ENCODE data around the gene PRR4. TPM values are rescaled to one million over a fixed set of nuclear protein-coding genes. Genes with fewer than 3 reads are reported as not detected.
A peak's percentile ranks its signal among the peaks of the same experiment; 100 is the strongest.

PRR4 gene, protein sequence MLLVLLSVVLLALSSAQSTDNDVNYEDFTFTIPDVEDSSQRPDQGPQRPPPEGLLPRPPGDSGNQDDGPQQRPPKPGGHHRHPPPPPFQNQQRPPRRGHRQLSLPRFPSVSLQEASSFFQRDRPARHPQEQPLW
- 10.7 TPM for polyA plus RNA-seq (ENCODE audit: insufficient read length)
- long read RNA-seq, donor 1, result 0 reads
- long read RNA-seq, donor 2, result 0 reads
- long read RNA-seq, donor 3, result 0 reads
- long read RNA-seq, donor 4, result 0 reads
- long read RNA-seq, donor 5, result 0 reads
- long read RNA-seq, donor 6, result 0 reads
- long read RNA-seq, donor 7, result 0 reads
- long read RNA-seq, donor 8, partial matches to known transcripts, result 0 of 1 reads
- long read RNA-seq, donor 8, other reads (novel, unspliced or antisense), result 0 of 1 reads

DNA sequence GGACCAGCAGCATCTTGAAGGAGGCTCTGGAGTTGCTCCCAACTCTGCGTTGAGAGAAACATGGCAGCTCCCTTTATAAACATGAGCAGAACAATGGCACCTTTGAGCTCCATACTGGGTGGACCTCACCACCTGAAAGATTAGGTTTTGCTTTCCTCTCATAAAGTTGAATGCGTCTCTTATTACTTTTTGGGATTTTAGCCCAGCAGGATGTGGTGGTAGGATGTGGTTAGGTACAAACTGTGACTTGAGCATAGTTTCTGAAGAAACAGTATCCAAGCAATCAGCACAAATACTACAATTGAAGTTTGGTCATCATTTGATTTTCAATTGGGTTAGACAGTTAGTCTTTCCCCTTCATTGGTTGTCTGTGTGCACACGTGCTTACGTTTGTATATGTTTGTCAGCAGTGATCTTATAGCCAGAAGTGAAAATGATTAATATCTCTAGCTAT, at the start of gene PRR4:
TSS of gene PRR4 (minus strand) at position 51 of the 454 bp plus-strand sequence. CDS start at position 13, 38 bp downstream.
- no peak for DNase-seq

DNA sequence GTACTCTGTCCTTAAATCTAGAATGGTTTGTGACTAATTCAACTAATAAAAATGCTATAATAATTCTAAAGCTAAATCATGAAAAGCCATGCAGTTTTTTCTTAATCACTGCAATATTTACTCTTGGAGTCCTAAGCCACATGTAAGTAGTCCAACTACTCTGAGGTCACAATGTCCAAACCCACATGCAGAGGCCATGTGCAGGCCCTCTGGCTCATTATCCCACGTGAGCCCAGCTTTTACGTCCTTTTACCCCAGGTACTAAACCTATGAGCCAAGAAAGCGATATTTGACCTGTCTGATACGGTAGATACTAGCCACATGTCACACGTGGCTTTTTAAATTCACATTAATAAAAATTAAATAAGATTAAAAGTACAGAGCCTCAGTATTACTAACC, 47.6 kb upstream of the PRR4 start:
- DNase-seq, result no peak

DNA sequence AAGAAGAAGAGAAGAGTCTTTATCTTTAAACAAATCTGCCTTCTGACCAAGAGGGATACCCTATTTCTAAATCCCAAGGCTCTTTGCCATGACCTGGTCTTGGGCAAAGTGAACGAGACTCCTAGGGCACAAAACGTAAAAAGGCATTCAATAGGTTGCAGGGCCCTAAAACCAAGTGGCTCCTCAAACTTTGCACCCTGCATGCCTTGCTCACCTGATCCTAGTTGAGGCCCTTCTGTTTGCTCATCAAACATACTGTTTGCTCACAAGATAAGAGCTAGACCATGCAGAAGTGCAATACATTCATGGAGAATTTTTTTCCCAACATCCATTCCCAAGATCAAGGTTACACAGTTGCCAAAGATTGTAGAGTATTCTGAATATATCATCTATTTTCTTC, 42.7 kb upstream of the PRR4 start:
- no peak for DNase-seq

DNA sequence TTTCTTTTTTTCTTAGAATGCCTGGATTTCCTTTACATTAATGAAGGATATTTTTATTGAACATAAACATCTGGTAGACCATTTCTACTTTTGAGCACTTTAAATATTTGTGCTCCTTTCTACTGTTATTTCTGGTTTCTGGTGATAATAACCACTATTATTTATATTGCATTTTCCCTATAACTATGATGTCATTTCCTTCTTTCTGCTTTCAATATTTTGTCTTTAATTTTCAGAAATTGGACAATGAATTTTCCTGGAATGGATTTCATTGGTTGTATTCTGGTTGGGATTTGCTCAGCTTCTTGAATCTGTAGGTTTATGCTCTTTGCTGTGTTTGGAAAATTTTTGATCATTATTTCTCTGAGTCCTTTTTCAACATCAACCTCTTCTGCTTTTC, 40.0 kb upstream of the PRR4 start:
- no peak for DNase-seq

GRCh38 chr12:10884086-10884725, 34.9 kb upstream of the PRR4 start, which contains the start of gene PRH1:
Gene PRH1, minus strand, starts transcription at chr12:10884255. Its CDS starts 38 bp downstream, at chr12:10884217.
- no peak for DNase-seq

DNA sequence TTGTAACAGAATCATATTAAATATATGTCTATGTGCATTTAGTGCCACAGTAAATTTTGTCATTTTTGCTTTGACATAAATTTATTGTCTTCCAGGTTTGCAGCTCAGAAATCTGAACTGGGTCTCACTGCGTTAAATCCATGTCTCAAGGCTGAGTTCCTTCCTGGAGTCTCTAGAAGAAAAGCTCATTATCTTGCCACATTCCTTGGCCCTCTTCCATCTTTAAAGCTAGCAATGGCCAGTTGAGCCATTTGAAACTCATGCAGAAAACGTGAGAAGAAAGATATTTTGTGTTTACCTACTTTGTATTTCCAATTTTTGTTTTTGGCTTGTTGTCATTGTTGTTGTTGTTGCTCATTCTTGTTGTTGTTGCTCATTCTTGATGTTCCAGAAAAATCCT, 24.1 kb upstream of the PRR4 start:
- DNase-seq, result no peak

GRCh38 chr12:10867381-10867780, 18.1 kb upstream of the PRR4 start:
- DNase-seq, result no peak

DNA sequence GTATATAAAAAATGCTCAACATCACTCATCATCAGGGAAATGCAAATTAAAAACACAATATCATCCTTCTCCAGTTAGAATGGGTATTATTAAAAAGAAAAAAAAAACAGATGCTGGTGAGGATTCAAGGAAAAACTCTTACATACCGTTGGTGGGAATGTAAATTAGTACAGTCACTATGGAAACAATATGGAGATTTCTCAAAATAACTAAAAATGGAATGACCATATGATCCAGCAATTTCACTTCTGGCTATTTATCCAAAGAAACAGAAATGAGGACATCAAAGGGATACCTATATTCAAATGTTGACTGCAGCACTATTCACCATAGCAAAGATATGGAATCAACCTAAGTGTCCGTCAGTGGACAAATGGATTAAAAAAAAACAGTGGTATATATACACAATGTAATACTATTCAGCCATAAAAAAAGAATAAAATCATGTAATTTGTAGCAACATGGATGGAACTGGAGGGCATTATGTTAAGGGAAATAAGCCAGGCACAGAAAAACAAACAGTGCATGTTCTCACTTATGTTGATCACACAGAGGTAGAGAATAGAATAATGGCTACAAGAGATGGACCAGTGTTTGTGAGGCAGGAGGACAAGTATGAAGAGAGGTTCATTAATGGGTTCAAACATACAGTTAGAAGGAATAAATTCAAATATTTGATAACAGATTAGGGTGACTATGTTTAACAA, 14.4 kb upstream of the PRR4 start:
- DNase-seq, result no peak

GRCh38 chr12:10861366-10861765, 12.1 kb upstream of the PRR4 start:
- no peak for DNase-seq

- no peak for DNase-seq
Observed at GRCh38 chr12:10855807-10856206, 6.5 kb upstream of the PRR4 start.

- no peak for DNase-seq
Observed at GRCh38 chr12:10853776-10854175, 4.5 kb upstream of the PRR4 start.

DNA sequence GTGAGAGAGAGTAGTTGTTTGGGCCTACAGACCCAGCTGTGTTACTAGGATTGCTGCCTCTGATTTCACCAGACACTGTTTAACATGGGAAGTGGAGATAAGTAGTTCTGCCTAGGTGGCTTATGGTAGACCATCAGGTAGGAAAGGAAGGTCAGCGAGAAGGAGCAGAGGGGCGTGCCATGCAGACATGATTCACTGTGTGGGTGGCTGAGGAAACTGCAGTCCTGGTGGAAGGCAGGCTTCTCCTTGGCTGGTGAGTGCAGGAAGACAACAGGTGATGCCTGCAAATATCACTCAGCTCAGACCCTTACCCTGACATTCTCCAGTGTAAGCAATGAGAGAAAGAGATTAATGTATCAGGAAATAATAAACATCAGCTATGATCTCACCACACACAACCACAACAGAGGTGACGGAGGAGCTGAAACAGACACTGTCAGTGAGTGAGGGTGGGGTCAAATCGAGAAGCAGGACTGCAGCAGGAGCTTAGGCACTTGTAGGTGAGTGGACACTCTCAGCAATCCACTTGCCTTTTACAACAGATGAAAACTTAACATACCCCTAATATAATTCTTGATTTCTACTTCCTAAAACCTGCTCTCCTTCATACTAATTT, 2.1 kb upstream of the PRR4 start:
- DNase-seq, result no peak

DNA sequence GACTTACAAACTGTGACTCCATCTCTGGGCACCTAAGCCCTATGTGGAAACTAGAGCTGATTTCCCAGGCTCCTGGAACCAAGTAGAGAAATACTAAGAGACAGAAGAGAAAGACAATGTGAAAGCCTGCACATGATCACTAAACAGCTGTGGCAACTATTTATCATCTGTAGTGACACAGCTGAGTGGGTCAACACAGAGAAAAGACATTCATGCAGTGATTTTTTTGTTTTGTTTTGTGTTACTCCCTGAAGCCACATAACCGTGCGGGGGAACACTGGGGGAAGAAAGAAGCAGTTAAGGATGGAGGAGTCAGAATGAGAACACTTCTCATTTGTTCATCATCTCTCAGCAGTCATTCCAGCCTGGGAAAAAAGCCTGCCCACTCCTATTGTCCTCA, 1.5 kb downstream of the PRR4 start:
- peak; percentile 7 for DNase-seq

DNA sequence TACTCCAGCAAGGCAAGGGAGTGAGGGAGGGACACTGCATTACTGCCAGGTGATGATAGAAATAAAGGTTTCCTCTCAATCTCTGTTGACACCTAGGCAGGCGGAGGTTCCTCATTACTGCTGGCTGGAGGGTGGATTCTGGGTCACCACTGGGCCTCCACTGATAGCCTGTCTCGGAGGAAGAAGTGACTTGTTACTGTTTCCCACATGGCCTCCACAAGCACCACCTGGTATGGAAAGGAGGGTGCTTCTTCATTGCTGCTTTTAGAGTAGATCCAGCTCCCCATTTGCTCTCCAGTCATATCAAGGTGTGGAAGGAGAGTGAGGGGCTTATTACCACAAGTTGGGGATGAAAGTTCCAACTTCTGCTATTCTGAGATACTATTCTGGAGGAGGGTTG, 6.4 kb downstream of the PRR4 start:
- DNase-seq, result no peak

GRCh38 chr12:10838461-10838860, 10.8 kb downstream of the PRR4 start:
- DNase-seq, result no peak

GRCh38 chr12:10829994-10830393, 19.3 kb downstream of the PRR4 start:
- DNase-seq, result no peak

DNA sequence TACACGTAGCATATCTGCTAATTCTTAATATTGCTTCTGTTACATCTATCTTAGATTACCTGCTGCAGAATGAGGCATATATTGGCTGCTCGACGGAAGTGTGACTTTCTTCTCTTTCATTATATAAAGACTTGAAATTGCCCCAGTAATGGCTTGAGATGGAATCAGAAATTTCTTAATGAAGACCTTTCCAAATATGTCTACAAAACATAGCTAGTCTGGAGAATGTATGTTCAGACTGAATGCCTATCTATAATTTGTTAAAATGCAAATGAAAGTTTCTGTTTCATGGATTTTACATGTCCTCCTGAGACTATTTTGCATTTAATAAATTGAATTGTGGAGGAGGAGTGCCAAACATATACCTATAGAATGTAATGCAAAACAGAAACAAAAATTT, 23.0 kb downstream of the PRR4 start, which contains the start of gene TAS2R10:
TSS of gene TAS2R10 (minus strand) at position 101 of the 400 bp plus-strand sequence. CDS start at position 12, 89 bp downstream.
- DNase-seq, result no peak

- no peak for DNase-seq
Observed at GRCh38 chr12:10824957-10825356, 24.3 kb downstream of the PRR4 start.

- DNase-seq, result no peak
Observed at GRCh38 chr12:10811883-10812536, 37.3 kb downstream of the PRR4 start.

GRCh38 chr12:10810068-10810467, 39.2 kb downstream of the PRR4 start, which contains the start of gene TAS2R9:
Gene TAS2R9, minus strand, starts transcription at chr12:10810168. Its CDS starts 93 bp downstream, at chr12:10810075.
- DNase-seq, result no peak

DNA sequence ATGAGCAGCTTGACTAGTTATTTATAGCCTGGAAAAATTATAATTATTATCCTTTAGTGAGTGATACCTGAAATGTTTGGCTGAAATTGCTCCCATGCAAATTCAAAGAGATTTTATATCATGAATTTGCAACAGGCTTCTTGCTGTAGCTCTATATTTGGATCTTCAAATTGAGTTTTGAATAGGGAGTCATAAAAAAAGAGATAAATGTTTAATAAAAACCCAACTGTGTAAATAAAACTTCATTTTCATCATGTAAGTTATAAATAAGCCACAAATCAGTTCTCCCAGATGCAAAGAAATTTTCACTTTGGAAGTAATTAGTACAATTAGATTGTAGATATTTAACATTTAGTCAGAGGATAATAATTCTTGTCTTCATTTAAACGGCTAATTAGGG, 42.1 kb downstream of the PRR4 start, which contains the start of gene TAS2R8:
TSS of gene TAS2R8 (minus strand) at position 101 of the 400 bp plus-strand sequence. CDS start 306 bp downstream, outside the sequence.
- no peak for DNase-seq

Data from left kidney (tissue), 8 donors.